PFSK-1 (cell line): ENCODE measurements around the gene DYNC1H1. TPM values are rescaled to one million over a fixed set of nuclear protein-coding genes. Genes with fewer than 3 reads are reported as not detected.

Experiments
- FOXP2 ChIP-seq: optimal IDR thresholded peaks from 2 replicates; pipeline ENCODE3; 2011; ENCODE audit warnings: borderline replicate concordance, control low read depth, inconsistent platforms; ENCODE audit not compliant: insufficient read depth; ENCODE audit errors: extremely low read length, extremely low read depth
- POLR2AphosphoS5 ChIP-seq: IDR thresholded peaks from 2 replicates; pipeline ENCODE4 v1.6.1; 2012; ENCODE audit warnings: low read depth, mild to moderate bottlenecking, control low read depth, low read length, moderate library complexity
- SIN3A ChIP-seq: IDR thresholded peaks from 2 replicates; pipeline ENCODE4 v1.6.1; 2012; ENCODE audit warnings: mild to moderate bottlenecking, low read length, moderate library complexity, borderline replicate concordance; ENCODE audit not compliant: insufficient read depth
- TAF1 ChIP-seq: IDR thresholded peaks from 2 replicates; pipeline ENCODE4 v1.6.1; 2012; ENCODE audit warnings: low read length, control low read depth, borderline replicate concordance; ENCODE audit not compliant: insufficient read depth
- polyA plus RNA-seq: library from polyadenylated mRNA; unstranded; fragments of >200 nt; gene quantifications from one replicate; pipeline ENCODE4 v1.2.1, GENCODE V29; 2012; ENCODE audit warnings: low read depth, missing spikeins; ENCODE audit not compliant: insufficient read length
- TF ChIP-seq, protein P1 (sequence below), 2 experiments: IDR thresholded peaks; 2 replicates each; pipeline versions ENCODE4 v1.6.1 to v1.8.0; 2011 to 2012; ENCODE audit warnings: low read depth in 2 of 2, low read length in 2 of 2, control low read depth in 1 of 2, inconsistent platforms in 1 of 2, mild to moderate bottlenecking in 1 of 2, moderate library complexity in 1 of 2; ENCODE audit not compliant: insufficient read depth in 1 of 2

DYNC1H1 gene
- 291 TPM for polyA plus RNA-seq

DNA sequence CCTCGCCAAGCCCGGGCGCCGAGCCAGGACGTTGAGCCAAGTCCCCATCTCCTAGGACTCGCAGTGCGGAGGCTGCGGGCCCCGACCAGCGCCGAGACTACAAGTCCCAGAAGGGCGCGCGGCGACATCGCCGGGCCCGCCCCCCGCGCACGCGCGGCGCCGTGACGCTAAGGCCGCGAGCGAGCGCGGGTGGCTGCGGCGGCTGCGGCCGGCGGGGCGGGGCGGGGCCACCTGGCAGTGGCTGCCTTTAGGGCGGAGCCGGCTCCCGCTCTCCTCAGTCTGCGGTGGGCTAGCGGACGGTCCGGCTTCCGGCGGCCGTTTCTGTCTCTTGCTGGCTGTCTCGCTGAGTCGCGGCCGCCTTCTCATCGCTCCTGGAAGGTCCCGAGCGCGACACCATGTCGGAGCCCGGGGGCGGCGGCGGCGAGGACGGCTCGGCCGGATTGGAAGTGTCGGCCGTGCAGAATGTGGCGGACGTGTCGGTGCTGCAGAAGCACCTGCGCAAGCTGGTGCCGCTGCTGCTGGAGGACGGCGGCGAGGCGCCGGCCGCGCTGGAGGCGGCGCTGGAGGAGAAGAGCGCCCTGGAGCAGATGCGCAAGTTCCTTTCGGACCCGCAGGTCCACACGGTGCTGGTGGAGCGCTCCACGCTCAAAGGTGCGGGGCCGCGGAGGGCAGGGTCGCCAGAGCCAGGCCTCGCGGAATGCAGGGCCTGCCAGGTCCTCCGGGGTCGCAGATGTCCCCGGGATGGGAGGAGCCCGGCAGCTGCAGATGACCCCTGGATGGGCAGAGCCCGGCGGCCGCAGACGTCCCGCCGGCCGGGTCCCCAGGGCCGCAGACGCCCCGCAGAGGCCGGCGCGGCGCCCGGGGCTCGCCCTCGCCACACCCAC is at the start of gene DYNC1H1:
Gene DYNC1H1 (plus strand): TSS at position 277 of the 884 bp plus-strand sequence. CDS start 119 bp downstream, at position 396.
- TF ChIP-seq FOXP2 (no peak), TAF1 (peak; percentile 80; the same call in 1 of the 2 replicates), POLR2AphosphoS5 (peak; percentile 91), SIN3A (no peak)

DNA sequence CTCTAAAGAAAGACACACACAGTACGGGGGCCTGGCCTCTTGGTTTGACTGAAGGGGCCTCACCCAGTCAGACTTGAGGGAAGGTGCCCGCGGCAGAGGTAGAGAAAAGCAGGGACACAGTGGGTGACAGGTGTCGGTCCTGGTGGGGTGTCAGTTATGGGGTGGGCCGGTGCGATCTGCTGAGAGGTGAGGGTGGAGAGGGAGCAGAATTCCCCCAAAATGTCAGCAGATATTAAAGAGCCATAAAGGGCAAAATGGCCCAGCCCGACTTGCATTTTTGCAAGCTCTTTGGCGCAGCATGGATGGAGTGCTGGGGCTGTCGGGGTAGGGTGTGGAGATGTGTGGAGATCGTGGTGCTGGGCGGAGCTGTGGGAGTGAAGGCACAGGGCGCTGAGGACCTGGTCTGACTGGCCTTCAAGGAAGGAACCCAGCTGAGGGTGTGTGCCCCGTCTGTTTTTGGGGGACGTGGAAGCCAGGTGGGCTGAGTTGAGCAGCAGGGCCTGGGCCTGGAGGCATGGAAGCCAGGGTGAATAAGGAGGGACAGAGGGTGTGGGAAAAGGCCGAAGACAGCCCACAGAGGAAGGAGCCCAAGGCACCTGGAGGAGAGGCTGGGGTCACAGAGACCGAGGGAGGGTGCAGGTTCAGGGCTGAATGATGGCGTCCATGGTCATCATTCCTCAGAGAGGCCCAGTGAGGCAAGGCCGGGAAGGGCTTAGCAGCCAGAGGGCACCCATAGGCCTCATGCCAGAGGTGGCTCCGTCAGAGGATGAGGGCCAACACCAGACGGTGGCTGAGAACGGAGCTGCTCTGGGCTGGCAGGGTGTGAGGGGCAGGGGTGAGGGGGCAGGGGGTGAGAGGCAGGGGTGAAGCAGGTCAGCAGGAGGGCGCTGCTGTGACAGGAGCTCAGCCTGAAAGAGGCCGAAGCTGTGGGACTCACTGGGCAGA is 48.2 kb upstream of the DYNC1H1 start:
- TF ChIP-seq SIN3A (no peak), POLR2AphosphoS5 (no peak), FOXP2 (no peak), TAF1 (no peak)
- TF ChIP-seq, protein P1, sequence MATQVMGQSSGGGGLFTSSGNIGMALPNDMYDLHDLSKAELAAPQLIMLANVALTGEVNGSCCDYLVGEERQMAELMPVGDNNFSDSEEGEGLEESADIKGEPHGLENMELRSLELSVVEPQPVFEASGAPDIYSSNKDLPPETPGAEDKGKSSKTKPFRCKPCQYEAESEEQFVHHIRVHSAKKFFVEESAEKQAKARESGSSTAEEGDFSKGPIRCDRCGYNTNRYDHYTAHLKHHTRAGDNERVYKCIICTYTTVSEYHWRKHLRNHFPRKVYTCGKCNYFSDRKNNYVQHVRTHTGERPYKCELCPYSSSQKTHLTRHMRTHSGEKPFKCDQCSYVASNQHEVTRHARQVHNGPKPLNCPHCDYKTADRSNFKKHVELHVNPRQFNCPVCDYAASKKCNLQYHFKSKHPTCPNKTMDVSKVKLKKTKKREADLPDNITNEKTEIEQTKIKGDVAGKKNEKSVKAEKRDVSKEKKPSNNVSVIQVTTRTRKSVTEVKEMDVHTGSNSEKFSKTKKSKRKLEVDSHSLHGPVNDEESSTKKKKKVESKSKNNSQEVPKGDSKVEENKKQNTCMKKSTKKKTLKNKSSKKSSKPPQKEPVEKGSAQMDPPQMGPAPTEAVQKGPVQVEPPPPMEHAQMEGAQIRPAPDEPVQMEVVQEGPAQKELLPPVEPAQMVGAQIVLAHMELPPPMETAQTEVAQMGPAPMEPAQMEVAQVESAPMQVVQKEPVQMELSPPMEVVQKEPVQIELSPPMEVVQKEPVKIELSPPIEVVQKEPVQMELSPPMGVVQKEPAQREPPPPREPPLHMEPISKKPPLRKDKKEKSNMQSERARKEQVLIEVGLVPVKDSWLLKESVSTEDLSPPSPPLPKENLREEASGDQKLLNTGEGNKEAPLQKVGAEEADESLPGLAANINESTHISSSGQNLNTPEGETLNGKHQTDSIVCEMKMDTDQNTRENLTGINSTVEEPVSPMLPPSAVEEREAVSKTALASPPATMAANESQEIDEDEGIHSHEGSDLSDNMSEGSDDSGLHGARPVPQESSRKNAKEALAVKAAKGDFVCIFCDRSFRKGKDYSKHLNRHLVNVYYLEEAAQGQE (IDR thresholded peaks at IDR 0.05; ENCODE audit: insufficient read depth in 1 of 2, low read depth in 2 of 2, low read length in 2 of 2): no peak

DNA sequence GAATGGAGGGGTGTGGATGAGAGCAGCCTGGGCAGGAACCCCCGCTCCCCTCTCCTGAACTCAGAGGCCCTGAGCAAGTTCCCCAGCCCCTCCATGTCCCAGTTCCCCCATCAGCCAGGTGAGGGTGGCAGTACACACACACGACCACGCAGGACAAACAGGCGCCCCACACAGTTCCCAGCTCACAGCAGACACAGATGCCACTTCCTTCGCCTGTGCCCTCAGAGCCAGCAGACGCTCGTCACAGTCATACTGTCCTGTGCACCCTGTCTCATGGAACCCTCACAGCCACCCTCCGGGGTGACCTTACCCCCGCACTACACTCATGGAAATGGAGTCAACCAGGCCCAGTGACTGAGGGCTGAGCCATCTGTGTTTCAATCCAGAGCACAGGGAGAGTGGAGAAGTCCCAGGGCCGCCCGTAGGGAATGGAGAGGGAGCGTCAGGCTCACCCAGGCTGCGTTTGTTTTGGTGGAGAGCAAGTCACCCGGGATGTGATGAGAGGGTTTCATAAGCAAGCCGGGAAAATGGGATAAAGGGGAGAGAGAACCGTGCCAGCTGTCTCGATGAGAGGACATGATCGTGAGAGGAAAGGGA is 47.5 kb upstream of the DYNC1H1 start:
- no peak for TF ChIP-seq POLR2AphosphoS5
- no peak for TF ChIP-seq FOXP2
- TF ChIP-seq, protein P1 (IDR thresholded peaks at IDR 0.05; ENCODE audit: insufficient read depth in 1 of 2, low read depth in 2 of 2, low read length in 2 of 2): no peak
- no peak for TF ChIP-seq TAF1
- TF ChIP-seq SIN3A: no peak

DNA sequence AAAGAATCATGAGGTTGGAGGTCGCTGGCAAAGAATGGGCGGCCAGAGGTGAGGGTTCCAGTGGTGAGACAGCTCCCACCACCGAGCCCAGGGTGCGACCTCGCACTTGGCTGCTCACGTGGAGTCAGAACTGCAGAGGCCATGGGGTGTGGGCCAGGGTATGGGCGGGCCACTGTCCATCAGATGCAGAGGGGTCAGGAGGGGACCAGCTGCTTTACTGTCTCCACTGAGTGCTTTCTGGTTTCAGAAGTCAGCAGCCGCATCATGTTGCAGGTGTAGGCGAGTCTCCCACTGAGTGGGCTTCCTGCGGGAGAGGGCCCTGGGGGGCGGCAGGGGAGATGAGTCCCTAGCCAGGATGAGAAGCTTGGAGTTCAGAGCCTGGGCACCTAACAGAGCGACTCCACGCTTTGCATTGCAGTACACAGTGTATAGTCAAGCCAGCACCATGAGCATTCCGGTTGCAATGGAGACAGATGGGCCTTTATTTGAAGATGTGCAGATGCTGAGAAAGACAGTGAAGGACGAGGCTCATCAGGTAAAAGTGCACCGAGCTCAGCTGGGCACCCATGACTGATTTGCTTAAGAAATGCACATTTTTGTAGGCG is 46.9 kb upstream of the DYNC1H1 start:
- TF ChIP-seq POLR2AphosphoS5 (no peak), FOXP2 (no peak), SIN3A (no peak), TAF1 (no peak)
- TF ChIP-seq, protein P1 (IDR thresholded peaks at IDR 0.05; ENCODE audit: insufficient read depth in 1 of 2, low read depth in 2 of 2, low read length in 2 of 2): no peak
